HG02970 (cell line): ENCODE results near the gene ZNF784.

ENCODE experiments used
- ATAC-seq: cut with Tn5 transposase; IDR thresholded peaks from one replicate; pipeline ENCODE4 v1.9.1; 2021; ENCODE audit warnings: mild to moderate bottlenecking, moderate library complexity, moderate number of reproducible peaks; ENCODE audit not compliant: unreplicated experiment, low FRiP score

ZNF784 gene

GRCh38 chr19:55605637-55606470 lies 18.5 kb downstream of the ZNF784 start, which contains the start of gene ZNF865:
Gene ZNF865 (plus strand): TSS chr19:55605647. CDS start chr19:55613619, 7,972 bp downstream.
- ATAC-seq: no peak

- peak; percentile 73 for ATAC-seq
These were observed 19.1 kb downstream of the ZNF784 start for GRCh38 chr19:55605207-55605636.

GRCh38 chr19:55603581-55604292 lies 20.6 kb downstream of the ZNF784 start:
- no peak for ATAC-seq

GRCh38 chr19:55603115-55603514 lies 21.3 kb downstream of the ZNF784 start:
- ATAC-seq: no peak

GRCh38 chr19:55602104-55603001 lies 22.0 kb downstream of the ZNF784 start:
- no peak for ATAC-seq

GRCh38 chr19:55601084-55601483 lies 23.3 kb downstream of the ZNF784 start:
- no peak for ATAC-seq

GRCh38 chr19:55600662-55601028 lies 23.7 kb downstream of the ZNF784 start:
- ATAC-seq: no peak

GRCh38 chr19:55599842-55600661 lies 24.3 kb downstream of the ZNF784 start, which contains the start of gene ZNF524:
Gene ZNF524 (plus strand): TSS chr19:55600288. CDS start chr19:55602113, 1,825 bp downstream.
- peak; percentile 40 for ATAC-seq

- ATAC-seq: peak; percentile 50
These were observed 24.9 kb downstream of the ZNF784 start, which contains the start of gene FIZ1 for GRCh38 chr19:55599468-55599841. Gene FIZ1 (minus strand): TSS chr19:55599517. CDS start chr19:55597865, 1,652 bp downstream.

GRCh38 chr19:55598719-55599467 lies 25.5 kb downstream of the ZNF784 start:
- ATAC-seq: peak; percentile 49

GRCh38 chr19:55598034-55598433 lies 26.3 kb downstream of the ZNF784 start:
- ATAC-seq: no peak

- ATAC-seq: no peak
These were observed 26.9 kb downstream of the ZNF784 start for GRCh38 chr19:55597501-55597921.

GRCh38 chr19:55596304-55596703 lies 28.1 kb downstream of the ZNF784 start:
- no peak for ATAC-seq

GRCh38 chr19:55594996-55595545 lies 29.3 kb downstream of the ZNF784 start:
- ATAC-seq: no peak

- no peak for ATAC-seq
These were observed 31.1 kb downstream of the ZNF784 start for GRCh38 chr19:55593096-55593772.

- ATAC-seq: no peak
These were observed 31.8 kb downstream of the ZNF784 start for GRCh38 chr19:55592391-55593090.

GRCh38 chr19:55591555-55591954 lies 32.8 kb downstream of the ZNF784 start:
- ATAC-seq: no peak
